Fibroblast of lung (primary cell): ENCODE measurements around the gene LCP1. TPM values are rescaled to one million over a fixed set of nuclear protein-coding genes. Genes with fewer than 3 reads are reported as not detected.
A peak's percentile ranks its signal among the peaks of the same experiment; 100 is the strongest.

Experiments
- DNase-seq, 2 donors: peaks; one replicate each; pipeline versions ENCODE4 v3.0.0 to v3.0.0-alpha.2; 2010; ENCODE audit warnings: low read depth in 2 of 2
- H2AFZ ChIP-seq: 2 replicates; pipeline ENCODE4 v1.5.1; 2012; ENCODE audit warnings: low read length, control low read depth, inconsistent platforms
- H3K27ac ChIP-seq: 2 replicates; pipeline ENCODE4 v1.5.1; 2011; ENCODE audit warnings: low read length, control low read depth; ENCODE audit not compliant: insufficient read depth
- H3K27me3 ChIP-seq: 2 replicates; pipeline ENCODE4 v1.5.1; 2011; ENCODE audit warnings: mild to moderate bottlenecking, low read length; ENCODE audit not compliant: control insufficient read depth, insufficient read depth
- H3K36me3 ChIP-seq: 2 replicates; pipeline ENCODE4 v1.5.1; 2011; ENCODE audit warnings: low read length; ENCODE audit not compliant: control insufficient read depth, insufficient read depth
- H3K4me1 ChIP-seq: 2 replicates; pipeline ENCODE4 v1.5.1; 2011; ENCODE audit warnings: low read length; ENCODE audit not compliant: control insufficient read depth, insufficient read depth; ENCODE audit errors: extremely low read depth
- H3K4me2 ChIP-seq: 2 replicates; pipeline ENCODE4 v1.5.1; 2011; ENCODE audit warnings: low read length, control low read depth; ENCODE audit not compliant: insufficient read depth; ENCODE audit errors: extremely low read depth
- H3K4me3 ChIP-seq, 4 experiments: fragments of 200-600 bp in 1 of 4; sonication (generic) in 1 of 4; replicated peaks in 1 of 4; 2 replicates each; pipeline ENCODE4 v1.5.1; 2011 to 2016; ENCODE audit warnings: low read length in 4 of 4, low read depth in 3 of 4, mild to moderate bottlenecking in 3 of 4, control low read depth in 2 of 4, inconsistent platforms in 1 of 4, mixed read lengths in 1 of 4; ENCODE audit not compliant: insufficient read depth in 1 of 4; ENCODE audit errors: control extremely low read depth in 1 of 4
- H3K79me2 ChIP-seq: 2 replicates; pipeline ENCODE4 v1.5.1; 2012; ENCODE audit warnings: mild to moderate bottlenecking, low read length, inconsistent platforms; ENCODE audit not compliant: control insufficient read depth, insufficient read depth
- H3K9ac ChIP-seq: 2 replicates; pipeline ENCODE4 v1.5.1; 2011; ENCODE audit warnings: mild to moderate bottlenecking, low read length, control low read depth; ENCODE audit not compliant: insufficient read depth
- H3K9me3 ChIP-seq: 2 replicates; pipeline ENCODE4 v1.5.1; 2012; ENCODE audit warnings: low read depth, low read length; ENCODE audit not compliant: control insufficient read depth, insufficient read depth
- H4K20me1 ChIP-seq: 2 replicates; pipeline ENCODE4 v1.5.1; 2011; ENCODE audit warnings: low read length; ENCODE audit not compliant: control insufficient read depth, insufficient read depth; ENCODE audit errors: extremely low read depth
- EZH2 ChIP-seq: IDR thresholded peaks from 2 replicates; pipeline ENCODE4 v1.5.1; 2012; ENCODE audit warnings: low read length, control low read depth, mild to moderate bottlenecking; ENCODE audit errors: missing control alignments
- polyA plus RNA-seq, 2 donors: library from polyadenylated mRNA; depleted of rRNA in 1 of 2; stranded (reverse) in 1 of 2; unstranded in 1 of 2; fragments of >200 nt; gene quantifications; 2 replicates each; pipeline ENCODE4 v1.2.1, GENCODE V29; 2011 to 2012; ENCODE audit warnings: missing spikeins in 1 of 2
- total RNA-seq: library from RNA; depleted of rRNA; stranded (reverse); fragments of >200 nt; gene quantifications from 2 replicates; pipeline ENCODE4 v1.2.1, GENCODE V29; 2014
- TF ChIP-seq, protein P1 (sequence below), 2 donors: IDR thresholded peaks in 1 of 2; conservative IDR thresholded peaks in 1 of 2; 1 replicate in 1 of 2; 2 replicates in 1 of 2; pipeline ENCODE4 v1.5.1; 2011 to 2012; ENCODE audit warnings: low read length in 2 of 2, control low read depth in 1 of 2, inconsistent platforms in 1 of 2, low read depth in 1 of 2, mild to moderate bottlenecking in 1 of 2

The LCP1 gene
- total and polyA plus RNA-seq, 2 donors (not counting 1 experiment from before 2014, with no cell fraction given): under 0.01 to 0.06 TPM

DNA sequence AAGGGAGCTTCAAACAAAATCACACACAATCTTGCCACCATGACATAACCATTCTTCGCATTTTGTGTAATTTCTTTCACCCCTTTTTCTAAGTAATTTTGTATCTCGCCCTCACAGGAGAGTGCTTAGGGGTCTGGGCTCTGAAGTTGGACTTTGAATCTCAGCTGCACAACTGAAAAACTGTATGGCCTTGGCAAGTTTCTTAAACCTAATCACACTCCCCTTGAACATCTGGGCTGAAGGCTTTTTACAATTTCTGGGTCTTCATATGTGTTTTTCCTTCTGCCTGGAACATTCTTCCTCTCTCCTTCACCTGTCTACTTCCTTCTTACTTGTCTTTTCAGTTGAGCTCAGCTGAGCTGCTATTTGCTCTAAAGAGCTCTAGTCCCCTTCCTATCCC lies 52.9 kb downstream of the LCP1 start:
- Histone ChIP-seq H3K36me3 (no peaks in the 10 kb centered on the region), H3K79me2 (no peaks in the 10 kb centered on the region), H3K4me1 (no peaks in the 10 kb centered on the region), H3K4me2 (no peak overlapping the region), H2AFZ (no peak overlapping the region), H3K9ac (no peak overlapping the region), H4K20me1 (no peaks in the 10 kb centered on the region), H3K4me3 (no peak overlapping the region), H3K27ac (no peak overlapping the region), H3K9me3 (no peaks in the 10 kb centered on the region), H3K27me3 (peaks cover 8% of the 10 kb centered on the region)
- TF ChIP-seq, protein P1, sequence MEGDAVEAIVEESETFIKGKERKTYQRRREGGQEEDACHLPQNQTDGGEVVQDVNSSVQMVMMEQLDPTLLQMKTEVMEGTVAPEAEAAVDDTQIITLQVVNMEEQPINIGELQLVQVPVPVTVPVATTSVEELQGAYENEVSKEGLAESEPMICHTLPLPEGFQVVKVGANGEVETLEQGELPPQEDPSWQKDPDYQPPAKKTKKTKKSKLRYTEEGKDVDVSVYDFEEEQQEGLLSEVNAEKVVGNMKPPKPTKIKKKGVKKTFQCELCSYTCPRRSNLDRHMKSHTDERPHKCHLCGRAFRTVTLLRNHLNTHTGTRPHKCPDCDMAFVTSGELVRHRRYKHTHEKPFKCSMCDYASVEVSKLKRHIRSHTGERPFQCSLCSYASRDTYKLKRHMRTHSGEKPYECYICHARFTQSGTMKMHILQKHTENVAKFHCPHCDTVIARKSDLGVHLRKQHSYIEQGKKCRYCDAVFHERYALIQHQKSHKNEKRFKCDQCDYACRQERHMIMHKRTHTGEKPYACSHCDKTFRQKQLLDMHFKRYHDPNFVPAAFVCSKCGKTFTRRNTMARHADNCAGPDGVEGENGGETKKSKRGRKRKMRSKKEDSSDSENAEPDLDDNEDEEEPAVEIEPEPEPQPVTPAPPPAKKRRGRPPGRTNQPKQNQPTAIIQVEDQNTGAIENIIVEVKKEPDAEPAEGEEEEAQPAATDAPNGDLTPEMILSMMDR (conservative IDR thresholded peaks at IDR 0.05 in 1 of 2, IDR thresholded peaks at IDR 0.05 in 1 of 2; ENCODE audit: low read depth in 1 of 2, low read length in 2 of 2): no peak
- TF ChIP-seq EZH2: no peak
- DNase-seq: no peak

GRCh38 chr13:46127358-46128023 lies 54.5 kb downstream of the LCP1 start:
- TF ChIP-seq, protein P1 (conservative IDR thresholded peaks at IDR 0.05 in 1 of 2, IDR thresholded peaks at IDR 0.05 in 1 of 2; ENCODE audit: low read depth in 1 of 2, low read length in 2 of 2): no peak
- no peak for TF ChIP-seq EZH2

GRCh38 chr13:46126552-46127357 lies 55.2 kb downstream of the LCP1 start:
- Histone ChIP-seq H3K9me3 (no peaks in the 10 kb centered on the region), H2AFZ (no peak overlapping the region), H3K27me3 (peaks cover 8% of the 10 kb centered on the region), H4K20me1 (no peaks in the 10 kb centered on the region), H3K36me3 (no peaks in the 10 kb centered on the region), H3K4me1 (no peaks in the 10 kb centered on the region), H3K9ac (no peak overlapping the region), H3K4me3 (no peak overlapping the region), H3K4me2 (no peak overlapping the region), H3K27ac (no peak overlapping the region), H3K79me2 (no peaks in the 10 kb centered on the region)
- peak; percentile 49 to 78 for DNase-seq
- TF ChIP-seq EZH2: no peak
- TF ChIP-seq, protein P1 (conservative IDR thresholded peaks at IDR 0.05 in 1 of 2, IDR thresholded peaks at IDR 0.05 in 1 of 2; ENCODE audit: low read depth in 1 of 2, low read length in 2 of 2): peak; percentile 97 to 99

More at GRCh38 chr13:46127358-46128023, 54.5 kb downstream of the LCP1 start:
- Histone ChIP-seq H4K20me1 (no peaks in the 10 kb centered on the region), H3K36me3 (no peaks in the 10 kb centered on the region), H3K9ac (no peak overlapping the region), H3K4me1 (no peaks in the 10 kb centered on the region), H3K79me2 (no peaks in the 10 kb centered on the region), H3K9me3 (no peaks in the 10 kb centered on the region), H3K27me3 (peaks cover 8% of the 10 kb centered on the region), H2AFZ (no peak overlapping the region), H3K4me2 (no peak overlapping the region), H3K4me3 (no peak overlapping the region), H3K27ac (no peak overlapping the region)
- no peak for DNase-seq
